HepG2 (cell line): Measurements from ENCODE around the gene SMIM28. TPM values are rescaled to one million over a fixed set of nuclear protein-coding genes. Genes with fewer than 3 reads are reported as not detected.

Source experiments
- ATAC-seq: fragments of 200-7000 bp; cut with Tn5 transposase; 3 replicates; pipeline ENCODE4 v1.9.1; 2020; ENCODE audit warnings: mild to moderate bottlenecking, moderate library complexity
- BruUV-seq: library from RNA; stranded (reverse); fragments of 400-500 nt; replicated peaks from 2 replicates; lab custom pipeline; 2021; lab: Mats Ljungman, UMichigan
- CTCF ChIA-PET: fragments of 300-600 bp; formaldehyde crosslinking; extraction: SDS; loops from one replicate; lab custom pipeline; 2021; ENCODE audit warnings: low total read pairs, inconsistent platforms, low intra/inter-chr PET ratio; lab: Yijun Ruan, JAX
- POLR2A ChIA-PET: fragments of 350-600 bp; sonication (Branson Sonifier 250); formaldehyde crosslinking; loops from one replicate; lab custom pipeline; 2020; ENCODE audit warnings: antibody characterized with exemption, inconsistent platforms; lab: Yijun Ruan, JAX
- DNase-seq: peaks from one replicate; pipeline ENCODE4 v3.0.0-alpha.2; 2015; ENCODE audit warnings: low spot score
- FAIRE-seq: peaks from 3 replicates; lab custom pipeline; 2011; peaks lifted over from hg19 to GRCh38; lab: Jason Lieb, UNC
- H2AFZ ChIP-seq: one replicate; pipeline ENCODE4 v1.6.1; 2011; ENCODE audit warnings: low read length, inconsistent platforms
- H3K27ac ChIP-seq: fragments of 300-600 bp; 3 replicates; pipeline ENCODE4 v1.8.0; 2011; ENCODE audit warnings: mixed run types, mild to moderate bottlenecking, mixed read lengths, low read length, inconsistent platforms; ENCODE audit not compliant: insufficient read depth; ENCODE audit errors: extremely low read length
- H3K27me3 ChIP-seq, 2 experiments: fragments of 200-600 bp in 1 of 2; 2 replicates in 1 of 2; 3 replicates in 1 of 2; pipeline versions ENCODE4 v1.6.0 to v1.8.0; 2011; ENCODE audit warnings: low read length in 2 of 2, mild to moderate bottlenecking in 2 of 2, moderate library complexity in 2 of 2, inconsistent platforms in 1 of 2; ENCODE audit not compliant: insufficient read depth in 2 of 2, control insufficient read depth in 1 of 2
- H3K36me3 ChIP-seq, 2 experiments: fragments of 200-600 bp in 1 of 2; replicated peaks in 1 of 2; 2 replicates in 1 of 2; 3 replicates in 1 of 2; pipeline versions ENCODE4 v1.5.1 to v1.8.0; 2011; ENCODE audit warnings: low read length in 2 of 2, inconsistent platforms in 1 of 2; ENCODE audit not compliant: insufficient read depth in 2 of 2, control insufficient read depth in 1 of 2
- H3K4me1 ChIP-seq: 2 replicates; pipeline ENCODE4 v1.5.1; 2012; ENCODE audit warnings: low read length, inconsistent platforms; ENCODE audit not compliant: insufficient read depth
- H3K4me2 ChIP-seq: 2 replicates; pipeline ENCODE4 v1.6.0; 2011; ENCODE audit warnings: low read depth, low read length, inconsistent platforms
- H3K4me3 ChIP-seq, 3 experiments: fragments of 200-600 bp in 1 of 3; sonication (generic), shearing (Covaris generic) in 1 of 3; replicated peaks in 1 of 3; 2 replicates each; pipeline ENCODE4 v1.5.1; 2011 to 2016; ENCODE audit warnings: low read length in 3 of 3, inconsistent platforms in 2 of 3, low read depth in 2 of 3, mild to moderate bottlenecking in 2 of 3, control low read depth in 1 of 3, mixed read lengths in 1 of 3; ENCODE audit not compliant: insufficient read depth in 1 of 3
- H3K79me2 ChIP-seq: one replicate; pipeline ENCODE4 v1.6.1; 2011; ENCODE audit warnings: low read length, inconsistent platforms; ENCODE audit not compliant: insufficient read depth
- H3K9ac ChIP-seq: 2 replicates; pipeline ENCODE4 v1.6.0; 2011; ENCODE audit warnings: mild to moderate bottlenecking, low read depth, low read length, inconsistent platforms; ENCODE audit not compliant: insufficient read depth
- H3K9me3 ChIP-seq: 2 replicates; pipeline ENCODE4 v1.5.1; 2012; ENCODE audit warnings: mild to moderate bottlenecking, low read length
- H4K20me1 ChIP-seq: 2 replicates; pipeline ENCODE4 v1.6.0; 2011; ENCODE audit warnings: inconsistent platforms, mild to moderate bottlenecking, low read length, moderate library complexity; ENCODE audit not compliant: insufficient read depth
- EP300 ChIP-seq, 3 experiments: sonication (generic) in 1 of 3; formaldehyde crosslinking in 1 of 3; IDR thresholded peaks; 2 replicates each; pipeline versions ENCODE4 v1.5.1 to v1.6.1; 2011 to 2020; ENCODE audit warnings: low read depth in 2 of 3, low read length in 2 of 3, borderline replicate concordance in 1 of 3, improper control_type of control experiment in 1 of 3, mild to moderate bottlenecking in 1 of 3, missing genetic modification reagents in 1 of 3, moderate library complexity in 1 of 3
- HCFC1 ChIP-seq: fragments of 150-350 bp; IDR thresholded peaks from 2 replicates; pipeline ENCODE4 v1.6.1; 2014; ENCODE audit warnings: low read depth, low read length
- MTA1 ChIP-seq: sonication (generic); formaldehyde crosslinking; IDR thresholded peaks from 2 replicates; pipeline ENCODE4 v1.4.0; 2020; ENCODE audit warnings: missing genetic modification reagents, mild to moderate bottlenecking, borderline replicate concordance
- SP2 ChIP-seq: sonication (generic); formaldehyde crosslinking; IDR thresholded peaks from 2 replicates; pipeline ENCODE4 v1.5.1; 2020; ENCODE audit warnings: mild to moderate bottlenecking, missing genetic modification reagents
- ZFP36L2 ChIP-seq: sonication (generic); formaldehyde crosslinking; IDR thresholded peaks from 2 replicates; pipeline ENCODE4 v1.4.0; 2020; ENCODE audit warnings: missing genetic modification reagents
- ZNF343 ChIP-seq: sonication (generic); formaldehyde crosslinking; IDR thresholded peaks from 2 replicates; pipeline ENCODE4 v1.4.0; 2020; ENCODE audit warnings: mild to moderate bottlenecking, missing genetic modification reagents
- ZSCAN25 ChIP-seq: sonication (generic); formaldehyde crosslinking; IDR thresholded peaks from 2 replicates; pipeline ENCODE4 v1.8.0; 2022; ENCODE audit warnings: mild to moderate bottlenecking, missing genetic modification reagents
- WGBS: methylation state at CpG from one replicate; pipeline ENCODE4 v1.1.6; 2017; ENCODE audit warnings: low lambda C conversion rate; 5-methylcytosine and 5-hydroxymethylcytosine counted together
- in situ Hi-C: cut with HindIII; loops from 2 replicates; pipeline ENCODE4 v1.10.0; 2017; ENCODE audit warnings: low pct_unique_long_range_greater_than_20kb; ENCODE audit not compliant: extremely low pct_ligation_motif_present
- intact Hi-C: fragments of 100-400 bp; cut with micrococcal nuclease; formaldehyde crosslinking; loops from one replicate; pipeline ENCODE4 v1.10.0; 2022; ENCODE audit not compliant: unreplicated experiment
- polyA plus RNA-seq, 8 experiments: library from polyadenylated mRNA; depleted of rRNA in 3 of 8; stranded (reverse) in 7 of 8; unstranded in 1 of 8; fragments of >200 nt; fragmentation: Illumina TruSeq in 4 of 8; extraction: Trizol in 4 of 8; gene quantifications; 2 replicates each; pipeline versions ENCODE4 v1.2.1 to v1.2.3, GENCODE V29; 2011 to 2016; ENCODE audit warnings: low read depth in 4 of 8, missing spikeins in 1 of 8, mixed read lengths in 1 of 8; ENCODE audit not compliant: insufficient read depth in 1 of 8
- total RNA-seq, 5 experiments: library from RNA; depleted of rRNA; stranded (reverse); fragments of >200 nt; fragmentation: Illumina TruSeq; extraction: Trizol; gene quantifications; 2 replicates each; pipeline ENCODE4 v1.2.3, GENCODE V29; 2016; ENCODE audit warnings: low read depth in 1 of 5
- TF ChIP-seq, protein P1 (sequence below): sonication (generic); formaldehyde crosslinking; IDR thresholded peaks from 2 replicates; pipeline ENCODE4 v1.8.1; 2023; ENCODE audit warnings: mild to moderate bottlenecking, missing genetic modification reagents, borderline replicate concordance
- TF ChIP-seq, protein P2 (sequence below): sonication (generic); formaldehyde crosslinking; IDR thresholded peaks from 2 replicates; pipeline ENCODE4 v1.5.0; 2020; ENCODE audit warnings: missing genetic modification reagents

Gene SMIM28
- total and polyA plus RNA-seq, 2 of the 13 experiments (the other 11 are each of a cell fraction or from before 2014, with no cell fraction given), result not detected

GRCh38 chr6:138334000-138334399, 43.7 kb upstream of the SMIM28 start:
- CTCF ChIA-PET, result no interaction called here
- H4K20me1 ChIP-seq, result no peaks in the 10 kb centered on the region
- 68% methylated on average over 14 of the region's 14 CpGs for WGBS
- TF ChIP-seq, protein P1, sequence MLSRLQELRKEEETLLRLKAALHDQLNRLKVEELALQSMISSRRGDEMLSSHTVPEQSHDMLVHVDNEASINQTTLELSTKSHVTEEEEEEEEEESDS (CRISPR knock-in tag), result no peak
- ATAC-seq (no peak), DNase-seq (no peak), FAIRE-seq (no peak)
- in situ Hi-C loops, result no loop called here
- H3K36me3 ChIP-seq, result no peaks in the 10 kb centered on the region
- no peaks in the 10 kb centered on the region for H3K4me1 ChIP-seq
- H3K27me3 ChIP-seq, result no peaks in the 10 kb centered on the region; a peak in 1 of 5 replicates
- H3K4me3 ChIP-seq, result no peak overlapping the region
- H3K79me2 ChIP-seq, result no peaks in the 10 kb centered on the region
- POLR2A ChIA-PET, result no interaction called here
- no peak overlapping the region for H2AFZ ChIP-seq
- no peak overlapping the region for H3K27ac ChIP-seq
- BruUV-seq, result no TSS peak
- intact Hi-C loops, result no loop called here
- H3K4me2 ChIP-seq, result no peak overlapping the region
- H3K9me3 ChIP-seq, result no peaks in the 10 kb centered on the region
- no peak overlapping the region for H3K9ac ChIP-seq

DNA sequence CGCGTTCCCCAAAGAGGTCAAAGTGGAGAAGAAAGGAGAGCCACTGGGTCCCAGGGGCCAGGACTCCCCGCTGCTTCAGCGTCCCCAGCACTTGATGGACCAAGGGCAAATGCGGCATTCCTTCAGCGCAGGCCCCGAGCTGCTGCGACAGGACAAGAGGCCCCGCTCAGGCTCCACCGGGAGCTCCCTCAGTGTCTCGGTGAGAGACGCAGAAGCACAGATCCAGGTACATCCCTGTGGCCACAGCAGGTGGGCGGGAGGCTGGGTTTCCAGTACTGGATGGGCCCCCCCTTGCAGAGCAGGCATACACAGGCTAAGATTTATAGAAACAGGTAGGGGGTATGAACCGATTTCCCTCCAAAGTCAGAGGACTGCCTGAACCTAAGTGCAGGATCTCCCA, 42.7 kb upstream of the SMIM28 start:
- Histone ChIP-seq H3K4me1 (no peaks in the 10 kb centered on the region), H3K4me2 (no peak overlapping the region), H3K9me3 (no peaks in the 10 kb centered on the region), H3K36me3 (no peaks in the 10 kb centered on the region), H4K20me1 (no peaks in the 10 kb centered on the region), H3K79me2 (no peaks in the 10 kb centered on the region), H3K27me3 (no peaks in the 10 kb centered on the region; a peak in 1 of 5 replicates), H3K27ac (no peak overlapping the region), H2AFZ (no peak overlapping the region), H3K9ac (no peak overlapping the region), H3K4me3 (no peak overlapping the region)
- FAIRE-seq, result no peak
- BruUV-seq, result no TSS peak
- DNase-seq, result no peak
- ChIA-PET CTCF (no interaction called here), POLR2A (no interaction called here)
- ATAC-seq, result no peak
- in situ Hi-C loops, result no loop called here
- WGBS, result 74% methylated on average over 14 of the region's 14 CpGs
- intact Hi-C loops, result no loop called here
- TF ChIP-seq ZFP36L2 (CRISPR knock-in tag) (no peak), SP2 (no peak), MTA1 (no peak), ZSCAN25 (CRISPR knock-in tag) (no peak), ZNF343 (no peak), HCFC1 (no peak), EP300 (IDR thresholded peaks at IDR 0.05; ENCODE audit: low read depth in 2 of 2, low read length in 2 of 2) (no peak), EP300 (CRISPR knock-in tag; IDR thresholded peaks at IDR 0.05; ENCODE audit: borderline replicate concordance) (no peak)
- TF ChIP-seq, protein P2, sequence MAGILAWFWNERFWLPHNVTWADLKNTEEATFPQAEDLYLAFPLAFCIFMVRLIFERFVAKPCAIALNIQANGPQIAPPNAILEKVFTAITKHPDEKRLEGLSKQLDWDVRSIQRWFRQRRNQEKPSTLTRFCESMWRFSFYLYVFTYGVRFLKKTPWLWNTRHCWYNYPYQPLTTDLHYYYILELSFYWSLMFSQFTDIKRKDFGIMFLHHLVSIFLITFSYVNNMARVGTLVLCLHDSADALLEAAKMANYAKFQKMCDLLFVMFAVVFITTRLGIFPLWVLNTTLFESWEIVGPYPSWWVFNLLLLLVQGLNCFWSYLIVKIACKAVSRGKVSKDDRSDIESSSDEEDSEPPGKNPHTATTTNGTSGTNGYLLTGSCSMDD (CRISPR knock-in tag), result no peak
